Fibroblast of the aortic adventitia (primary cell): ENCODE data around the gene SPPL3. TPM values are rescaled to one million over a fixed set of nuclear protein-coding genes. Genes with fewer than 3 reads are reported as not detected.

Experiments used
- DNase-seq: peaks from one replicate; pipeline ENCODE4 v3.0.0-alpha.2; 2010; ENCODE audit warnings: low read depth
- H3K4me3 ChIP-seq: 2 replicates; pipeline ENCODE4 v1.5.1; 2011; ENCODE audit warnings: low read depth, mild to moderate bottlenecking, control low read depth, low read length, moderate library complexity
- CTCF ChIP-seq: IDR thresholded peaks from 2 replicates; pipeline ENCODE4 v1.5.1; 2011; ENCODE audit warnings: mild to moderate bottlenecking, low read length, control low read depth, inconsistent platforms; ENCODE audit not compliant: insufficient read depth
- total RNA-seq: library from RNA; depleted of rRNA; stranded (reverse); fragments of >200 nt; gene quantifications from 2 replicates; pipeline ENCODE4 v1.2.3, GENCODE V29; 2012; ENCODE audit warnings: low replicate concordance

Gene SPPL3
- total RNA-seq, 1 donor = 18.3 TPM

- H3K4me3 ChIP-seq = peak overlapping the region; percentile 73
- no peak for DNase-seq
- no peak for TF ChIP-seq CTCF
Measured at GRCh38 chr12:120726510-120726793, 177.7 kb downstream of the SPPL3 start.

- peak within 1 kb of the TSS; percentile 73 for H3K4me3 ChIP-seq
- DNase-seq = peak; percentile 67
- no peak for TF ChIP-seq CTCF
Measured at GRCh38 chr12:120725659-120726509, 178.3 kb downstream of the SPPL3 start, which contains the start of gene ACADS. TSS of gene ACADS (plus strand) at chr12:120725826. CDS start at chr12:120725886, 60 bp downstream.

- no peak for TF ChIP-seq CTCF
- no peak for DNase-seq
Measured at GRCh38 chr12:120725151-120725658, 179.0 kb downstream of the SPPL3 start.

GRCh38 chr12:120724720-120725119, 179.4 kb downstream of the SPPL3 start:
- no peak for DNase-seq
- no peak overlapping the region for H3K4me3 ChIP-seq
- no peak for TF ChIP-seq CTCF

More at GRCh38 chr12:120725151-120725658, 179.0 kb downstream of the SPPL3 start:
- peak overlapping the region; percentile 73 for H3K4me3 ChIP-seq

- no peak overlapping the region for H3K4me3 ChIP-seq
- no peak for DNase-seq
- no peak for TF ChIP-seq CTCF
Measured at GRCh38 chr12:120722784-120723183, 181.4 kb downstream of the SPPL3 start.

- no peak overlapping the region for H3K4me3 ChIP-seq
- no peak for TF ChIP-seq CTCF
Measured at GRCh38 chr12:120721866-120722265, 182.3 kb downstream of the SPPL3 start.

More at GRCh38 chr12:120721866-120722265, 182.3 kb downstream of the SPPL3 start:
- DNase-seq = no peak
